ENCODE data around the gene MARCOL.
"Not testable (repeated sequence)": the region's sequence is repeated elsewhere in the genome, so short reads cannot be mapped to it uniquely, and the experiment has no call there.

Gene MARCOL

GRCh38 chr5:148268566-148268965, 30.2 kb downstream of the MARCOL start, which contains the start of gene SPINK13:
SPINK13 (plus strand) TSS chr5:148268794; CDS start chr5:148270073, 1,279 bp downstream.
- FAIRE-seq: no peak

DNA sequence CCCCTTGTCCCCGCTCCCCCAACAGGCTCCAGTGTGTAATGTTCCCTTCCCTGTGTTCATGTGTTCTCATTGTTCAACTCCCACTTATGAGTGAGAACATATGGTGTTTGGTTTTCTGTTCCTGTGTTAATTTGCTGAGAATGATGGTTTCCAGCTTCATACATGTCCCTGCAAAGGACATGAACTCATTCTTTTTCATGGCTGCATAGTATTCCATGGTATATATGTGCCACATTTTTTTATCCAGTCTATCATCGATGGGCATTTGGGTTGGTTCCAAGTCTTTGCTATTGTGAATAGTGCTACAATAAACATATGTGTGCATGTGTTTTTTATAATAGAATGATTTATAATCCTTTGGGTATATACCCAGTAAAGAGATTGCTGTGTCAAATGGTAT, 36.8 kb downstream of the MARCOL start:
- not testable (repeated sequence) for FAIRE-seq

GRCh38 chr5:148280893-148281292, 42.6 kb downstream of the MARCOL start:
- FAIRE-seq: not testable (repeated sequence)

DNA sequence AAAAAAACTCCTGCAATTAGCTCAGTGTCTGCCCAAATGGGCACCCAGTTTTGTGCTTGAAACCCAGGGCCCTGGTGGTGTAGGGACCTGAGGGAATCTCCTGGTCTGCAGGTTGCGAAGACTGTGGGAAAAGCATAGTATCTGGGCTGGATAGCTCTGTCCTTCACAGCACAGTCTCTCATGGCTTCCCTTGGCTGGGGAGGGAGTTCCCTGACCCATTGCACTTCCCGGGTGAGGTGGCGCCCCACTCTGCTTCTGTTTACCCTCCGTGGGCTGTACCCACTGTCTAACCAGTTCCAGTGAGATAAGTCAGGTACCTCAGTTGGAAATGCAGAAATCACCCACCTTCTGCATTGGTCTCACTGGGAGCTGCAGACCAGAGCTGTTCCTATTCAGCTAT, 43.0 kb downstream of the MARCOL start:
- not testable (repeated sequence) for FAIRE-seq

- no peak for FAIRE-seq
Observed at GRCh38 chr5:148290271-148291195, 52.2 kb downstream of the MARCOL start.

Measured in G401.6 (cell line).